ENCODE results near the gene CAP1.

DNA sequence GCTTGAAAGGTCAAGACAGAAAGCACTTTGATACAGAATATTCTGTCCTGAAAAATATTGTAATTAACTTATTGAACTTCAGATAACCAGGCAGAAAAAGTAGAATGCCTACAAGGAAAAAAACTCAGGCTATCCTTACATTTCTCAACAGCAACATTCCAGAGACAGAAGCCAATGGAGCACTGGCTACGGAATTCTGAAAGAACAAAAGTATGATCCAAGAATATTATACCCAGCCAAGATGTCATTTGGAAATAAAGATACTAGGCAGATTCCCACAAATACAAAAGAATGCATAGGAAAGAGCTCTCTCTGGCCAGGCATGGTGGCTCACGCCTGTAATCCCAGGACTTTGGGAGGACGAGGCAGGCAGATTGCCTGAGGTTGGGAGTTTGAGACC, 62.4 kb downstream of the CAP1 start:
- TF ChIP-seq, protein P1, sequence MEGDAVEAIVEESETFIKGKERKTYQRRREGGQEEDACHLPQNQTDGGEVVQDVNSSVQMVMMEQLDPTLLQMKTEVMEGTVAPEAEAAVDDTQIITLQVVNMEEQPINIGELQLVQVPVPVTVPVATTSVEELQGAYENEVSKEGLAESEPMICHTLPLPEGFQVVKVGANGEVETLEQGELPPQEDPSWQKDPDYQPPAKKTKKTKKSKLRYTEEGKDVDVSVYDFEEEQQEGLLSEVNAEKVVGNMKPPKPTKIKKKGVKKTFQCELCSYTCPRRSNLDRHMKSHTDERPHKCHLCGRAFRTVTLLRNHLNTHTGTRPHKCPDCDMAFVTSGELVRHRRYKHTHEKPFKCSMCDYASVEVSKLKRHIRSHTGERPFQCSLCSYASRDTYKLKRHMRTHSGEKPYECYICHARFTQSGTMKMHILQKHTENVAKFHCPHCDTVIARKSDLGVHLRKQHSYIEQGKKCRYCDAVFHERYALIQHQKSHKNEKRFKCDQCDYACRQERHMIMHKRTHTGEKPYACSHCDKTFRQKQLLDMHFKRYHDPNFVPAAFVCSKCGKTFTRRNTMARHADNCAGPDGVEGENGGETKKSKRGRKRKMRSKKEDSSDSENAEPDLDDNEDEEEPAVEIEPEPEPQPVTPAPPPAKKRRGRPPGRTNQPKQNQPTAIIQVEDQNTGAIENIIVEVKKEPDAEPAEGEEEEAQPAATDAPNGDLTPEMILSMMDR (IDR thresholded peaks at IDR 0.05): no peak
- TF ChIP-seq POLR2A (IDR thresholded peaks at IDR 0.05): no peak
- TF ChIP-seq EP300 (IDR thresholded peaks at IDR 0.05): no peak
